GM21526 (cell line): ENCODE results near the gene FOXO4.

ENCODE experiments used
- ATAC-seq: cut with Tn5 transposase; IDR thresholded peaks from one replicate; pipeline ENCODE4 v1.9.1; 2021; ENCODE audit warnings: moderate library complexity; ENCODE audit not compliant: unreplicated experiment, low FRiP score

Gene FOXO4

DNA sequence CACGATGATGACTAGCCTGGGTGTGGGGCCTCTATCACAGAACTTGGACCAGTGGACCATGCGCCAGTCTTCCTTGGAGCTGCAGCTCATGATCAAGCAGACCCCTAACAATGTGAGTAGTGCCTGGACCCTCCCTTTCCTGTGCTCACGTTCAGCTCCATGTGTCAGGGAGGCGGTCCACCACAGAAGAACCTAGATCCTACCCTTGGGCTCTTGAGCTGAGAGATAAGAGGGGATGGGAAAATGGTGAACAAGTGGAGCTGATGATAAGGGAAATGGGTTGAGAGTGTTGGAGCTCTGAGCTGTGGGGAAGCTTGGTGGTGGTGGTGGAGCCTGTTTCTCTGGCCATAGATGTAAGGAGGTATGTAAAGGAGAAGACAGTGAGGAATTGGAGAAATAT lies 35.9 kb downstream of the FOXO4 start:
- ATAC-seq, result no peak

DNA sequence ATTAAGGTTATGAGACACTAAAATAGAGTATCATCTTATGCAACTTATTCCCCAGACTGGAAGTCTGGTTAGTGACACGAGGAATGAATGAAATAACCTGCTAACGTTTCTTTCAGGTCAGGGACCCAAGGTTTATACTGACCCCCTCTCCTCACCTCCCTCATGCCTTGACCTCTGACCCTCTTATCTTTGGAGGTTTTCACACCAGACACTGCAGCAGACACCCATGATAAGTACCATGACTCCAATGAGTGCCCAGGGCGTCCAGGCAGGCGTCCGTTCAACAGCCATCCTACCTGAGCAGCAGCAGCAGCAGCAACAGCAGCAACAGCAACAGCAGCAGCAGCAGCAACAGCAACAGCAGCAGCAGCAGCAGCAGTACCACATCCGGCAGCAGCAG lies 44.8 kb downstream of the FOXO4 start:
- ATAC-seq, result no peak

DNA sequence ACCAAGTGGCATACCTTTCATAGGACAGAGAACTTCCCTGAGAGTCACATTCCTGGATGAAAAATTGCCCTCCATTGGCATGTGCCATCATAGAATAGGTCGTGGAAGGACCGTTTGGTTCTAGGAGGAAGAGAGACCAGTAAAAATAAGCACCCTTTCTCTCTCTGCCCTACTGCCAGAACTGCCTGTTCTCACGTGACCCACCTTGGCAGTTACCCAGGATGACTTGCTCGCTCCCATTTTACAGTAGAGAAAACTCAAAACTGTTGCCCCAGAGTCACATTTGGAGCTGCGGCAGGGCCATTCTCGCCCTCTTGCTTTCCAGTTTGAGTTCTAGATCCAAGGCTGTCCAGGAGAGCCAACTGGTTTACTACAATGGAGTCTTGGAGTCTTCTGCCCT lies 47.9 kb downstream of the FOXO4 start:
- no peak for ATAC-seq

DNA sequence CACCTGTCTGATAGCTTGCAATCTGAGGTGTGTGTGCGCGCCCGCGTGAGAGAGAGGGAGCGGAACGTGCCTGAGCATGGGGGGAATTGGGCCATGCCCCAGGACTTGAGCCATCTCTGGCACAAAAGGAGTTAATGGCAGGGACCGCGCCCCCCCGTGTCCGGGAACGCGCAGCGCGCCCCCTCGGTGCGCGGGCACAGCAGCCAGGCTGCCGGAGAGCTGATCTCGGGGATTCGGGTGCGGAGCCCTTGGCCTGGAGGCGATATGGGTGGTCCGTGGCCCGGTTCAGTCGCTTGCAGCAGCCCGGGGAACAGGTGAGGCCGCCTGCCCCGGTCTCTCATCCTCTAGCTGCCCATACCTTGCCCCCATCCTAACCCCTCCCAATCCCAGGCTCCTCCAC lies 49.0 kb downstream of the FOXO4 start, which contains the start of gene NLGN3:
Gene NLGN3 (plus strand): TSS at position 191 of the 400 bp plus-strand sequence. CDS start 2,909 bp downstream, outside the sequence.
- no peak for ATAC-seq

DNA sequence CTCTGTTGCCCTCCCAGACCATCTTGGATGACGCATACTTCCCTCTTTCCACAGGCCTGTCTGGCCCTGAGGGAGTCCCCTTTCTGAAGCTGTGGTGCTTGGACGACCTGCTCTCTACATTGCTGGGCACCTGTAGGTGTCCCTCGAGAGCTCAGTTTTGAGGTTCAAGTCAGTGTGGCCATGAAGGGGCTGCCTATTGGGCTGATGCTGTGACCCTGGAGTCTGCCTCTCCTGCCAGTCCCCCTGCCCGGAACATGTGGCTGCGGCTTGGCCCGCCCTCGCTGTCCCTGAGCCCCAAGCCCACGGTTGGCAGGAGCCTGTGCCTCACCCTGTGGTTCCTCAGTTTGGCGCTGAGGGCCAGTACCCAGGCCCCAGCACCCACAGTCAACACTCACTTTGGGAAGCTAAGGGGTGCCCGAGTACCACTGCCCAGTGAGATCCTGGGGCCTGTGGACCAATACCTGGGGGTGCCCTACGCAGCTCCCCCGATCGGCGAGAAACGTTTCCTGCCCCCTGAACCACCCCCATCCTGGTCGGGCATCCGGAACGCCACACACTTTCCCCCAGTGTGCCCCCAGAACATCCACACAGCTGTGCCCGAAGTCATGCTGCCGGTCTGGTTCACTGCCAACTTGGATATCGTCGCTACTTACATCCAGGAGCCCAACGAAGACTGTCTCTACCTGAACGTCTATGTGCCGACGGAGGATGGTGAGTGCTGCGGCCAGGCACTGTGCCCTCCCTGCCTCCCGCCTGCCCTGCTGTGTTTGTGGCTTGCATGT lies 52.0 kb downstream of the FOXO4 start:
- ATAC-seq, result no peak

DNA sequence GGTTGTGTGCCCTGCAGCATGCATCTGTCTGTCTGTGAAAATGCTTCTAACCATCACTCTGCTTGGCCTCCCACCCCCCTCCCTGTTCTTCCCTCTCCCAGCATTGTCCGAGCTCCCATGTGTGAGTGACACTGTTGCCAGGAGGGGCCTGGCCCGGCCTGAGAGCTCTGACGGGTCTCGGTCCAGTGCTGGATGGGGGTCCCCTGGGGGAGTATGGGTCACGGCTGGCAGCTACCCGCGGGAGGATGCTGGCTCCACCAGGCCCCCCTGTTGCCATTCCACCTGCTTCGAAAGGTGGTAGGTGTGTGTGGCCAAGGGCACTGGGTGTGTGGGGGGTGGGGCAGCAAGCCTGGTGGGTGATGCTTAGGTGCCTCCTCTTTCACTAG lies 52.6 kb downstream of the FOXO4 start:
- ATAC-seq, result no peak

DNA sequence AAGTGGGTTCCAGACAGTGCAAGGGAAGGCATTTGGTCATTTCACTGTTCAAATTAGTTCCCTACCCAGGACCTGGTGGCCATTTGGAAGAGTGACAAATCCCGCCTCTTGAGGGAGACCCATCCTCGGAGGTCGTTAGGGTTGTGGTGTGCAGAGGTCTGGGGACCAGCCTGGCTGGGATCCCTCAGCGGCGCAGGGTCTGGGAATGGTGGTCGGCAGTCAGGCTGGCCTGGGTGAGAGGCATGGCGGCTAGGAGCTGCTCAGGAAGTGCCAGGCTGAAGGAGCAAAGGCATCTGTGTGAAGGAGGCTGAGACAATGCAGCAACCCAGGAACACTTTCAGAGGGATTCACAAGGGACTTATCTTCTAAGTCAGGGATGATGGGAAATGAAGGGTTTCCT lies 55.7 kb downstream of the FOXO4 start:
- ATAC-seq, result no peak
